GM19193 (cell line): ENCODE data around the gene BDH1.

ENCODE experiments used
- POLR2A ChIP-seq: IDR thresholded peaks from 4 replicates; pipeline ENCODE4 v1.6.1; 2011; ENCODE audit not compliant: insufficient read depth, insufficient read length; ENCODE audit errors: extremely low read depth

The BDH1 gene

GRCh38 chr3:197500812-197501211, 55.0 kb downstream of the BDH1 start:
- TF ChIP-seq POLR2A, result no peak

- no peak for TF ChIP-seq POLR2A
Measured at GRCh38 chr3:197499427-197499826, 56.3 kb downstream of the BDH1 start.

GRCh38 chr3:197498499-197499241, 57.1 kb downstream of the BDH1 start:
- TF ChIP-seq POLR2A, result no peak

- no peak for TF ChIP-seq POLR2A
Measured at GRCh38 chr3:197496746-197497125, 59.0 kb downstream of the BDH1 start.

- no peak for TF ChIP-seq POLR2A
Measured at GRCh38 chr3:197495999-197496745, 59.6 kb downstream of the BDH1 start.

GRCh38 chr3:197495499-197495898, 60.3 kb downstream of the BDH1 start:
- TF ChIP-seq POLR2A, result no peak

- no peak for TF ChIP-seq POLR2A
Measured at GRCh38 chr3:197495059-197495455, 60.7 kb downstream of the BDH1 start.

GRCh38 chr3:197494366-197495058, 61.3 kb downstream of the BDH1 start:
- no peak for TF ChIP-seq POLR2A

- no peak for TF ChIP-seq POLR2A
Measured at GRCh38 chr3:197493049-197493448, 62.7 kb downstream of the BDH1 start.

GRCh38 chr3:197491923-197492664, 63.7 kb downstream of the BDH1 start:
- TF ChIP-seq POLR2A, result no peak

- TF ChIP-seq POLR2A, result no peak
Measured at GRCh38 chr3:197491478-197491877, 64.3 kb downstream of the BDH1 start.

GRCh38 chr3:197490098-197491058, 65.4 kb downstream of the BDH1 start:
- TF ChIP-seq POLR2A, result no peak

- TF ChIP-seq POLR2A, result no peak
Measured at GRCh38 chr3:197487911-197488391, 67.8 kb downstream of the BDH1 start.

- TF ChIP-seq POLR2A, result no peak
Measured at GRCh38 chr3:197486861-197487260, 68.9 kb downstream of the BDH1 start.
